GM23338 (cell line): ENCODE data around the gene PDGFRB.

Experiments
- EZH2 ChIP-seq: fragments of 200-600 bp; sonication (generic); IDR thresholded peaks from one replicate; pipeline ENCODE4 v1.8.0; 2017; ENCODE audit warnings: antibody characterized with exemption, mild to moderate bottlenecking, low read depth; ENCODE audit not compliant: unreplicated experiment
- POLR2AphosphoS5 ChIP-seq: IDR thresholded peaks from 2 replicates; pipeline ENCODE4 v1.6.1; 2016; ENCODE audit warnings: antibody characterized with exemption, low read depth
- STAT1 ChIP-seq: IDR thresholded peaks from one replicate; pipeline ENCODE4 v1.6.1; 2016; ENCODE audit warnings: antibody characterized with exemption; ENCODE audit not compliant: unreplicated experiment
- ZNF331 ChIP-seq: fragments of 250-450 bp; sonication (Bioruptor Pico); IDR thresholded peaks from 2 replicates; pipeline ENCODE4 v1.5.0; 2020; ENCODE audit warnings: low read depth, mild to moderate bottlenecking, moderate library complexity
- TF ChIP-seq, protein P1 (sequence below), 2 experiments: fragments of 200-600 bp in 1 of 2; sonication (generic) in 1 of 2; conservative IDR thresholded peaks; 2 replicates each; pipeline versions ENCODE4 v1.5.1 to v1.6.1; 2016 to 2017; ENCODE audit warnings: antibody characterized with exemption in 2 of 2, low read depth in 2 of 2, mild to moderate bottlenecking in 2 of 2, moderate library complexity in 1 of 2
- TF ChIP-seq, protein P2 (sequence below): IDR thresholded peaks from one replicate; pipeline ENCODE4 v1.6.1; 2018; ENCODE audit warnings: antibody characterized with exemption; ENCODE audit not compliant: unreplicated experiment

DNA sequence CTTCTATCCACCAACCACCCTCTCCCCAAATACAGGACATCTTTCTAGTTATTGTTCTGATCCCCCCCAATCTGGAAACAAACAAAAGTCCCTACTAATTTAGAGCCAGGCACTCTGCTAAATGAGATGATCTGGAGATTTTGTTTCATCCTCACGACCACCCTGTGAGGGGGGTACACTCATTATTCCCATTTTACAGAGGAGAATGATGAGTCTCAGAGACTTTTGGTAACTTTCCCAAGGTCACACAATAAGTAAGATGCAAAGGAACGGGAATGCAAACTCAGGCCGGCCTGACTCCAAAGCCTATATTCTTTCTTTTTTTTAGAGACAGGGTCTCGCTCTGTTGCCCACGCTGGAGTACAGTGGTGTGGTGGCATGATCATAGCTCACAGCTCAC, 9.4 kb downstream of the PDGFRB start:
- TF ChIP-seq, protein P1, sequence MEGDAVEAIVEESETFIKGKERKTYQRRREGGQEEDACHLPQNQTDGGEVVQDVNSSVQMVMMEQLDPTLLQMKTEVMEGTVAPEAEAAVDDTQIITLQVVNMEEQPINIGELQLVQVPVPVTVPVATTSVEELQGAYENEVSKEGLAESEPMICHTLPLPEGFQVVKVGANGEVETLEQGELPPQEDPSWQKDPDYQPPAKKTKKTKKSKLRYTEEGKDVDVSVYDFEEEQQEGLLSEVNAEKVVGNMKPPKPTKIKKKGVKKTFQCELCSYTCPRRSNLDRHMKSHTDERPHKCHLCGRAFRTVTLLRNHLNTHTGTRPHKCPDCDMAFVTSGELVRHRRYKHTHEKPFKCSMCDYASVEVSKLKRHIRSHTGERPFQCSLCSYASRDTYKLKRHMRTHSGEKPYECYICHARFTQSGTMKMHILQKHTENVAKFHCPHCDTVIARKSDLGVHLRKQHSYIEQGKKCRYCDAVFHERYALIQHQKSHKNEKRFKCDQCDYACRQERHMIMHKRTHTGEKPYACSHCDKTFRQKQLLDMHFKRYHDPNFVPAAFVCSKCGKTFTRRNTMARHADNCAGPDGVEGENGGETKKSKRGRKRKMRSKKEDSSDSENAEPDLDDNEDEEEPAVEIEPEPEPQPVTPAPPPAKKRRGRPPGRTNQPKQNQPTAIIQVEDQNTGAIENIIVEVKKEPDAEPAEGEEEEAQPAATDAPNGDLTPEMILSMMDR (conservative IDR thresholded peaks at IDR 0.05; ENCODE audit: low read depth in 2 of 2), result no peak
- no peak for TF ChIP-seq EZH2
- no peak for TF ChIP-seq ZNF331 (CRISPR knock-in tag)
- TF ChIP-seq POLR2AphosphoS5, result no peak
- TF ChIP-seq STAT1, result no peak
- TF ChIP-seq, protein P2, sequence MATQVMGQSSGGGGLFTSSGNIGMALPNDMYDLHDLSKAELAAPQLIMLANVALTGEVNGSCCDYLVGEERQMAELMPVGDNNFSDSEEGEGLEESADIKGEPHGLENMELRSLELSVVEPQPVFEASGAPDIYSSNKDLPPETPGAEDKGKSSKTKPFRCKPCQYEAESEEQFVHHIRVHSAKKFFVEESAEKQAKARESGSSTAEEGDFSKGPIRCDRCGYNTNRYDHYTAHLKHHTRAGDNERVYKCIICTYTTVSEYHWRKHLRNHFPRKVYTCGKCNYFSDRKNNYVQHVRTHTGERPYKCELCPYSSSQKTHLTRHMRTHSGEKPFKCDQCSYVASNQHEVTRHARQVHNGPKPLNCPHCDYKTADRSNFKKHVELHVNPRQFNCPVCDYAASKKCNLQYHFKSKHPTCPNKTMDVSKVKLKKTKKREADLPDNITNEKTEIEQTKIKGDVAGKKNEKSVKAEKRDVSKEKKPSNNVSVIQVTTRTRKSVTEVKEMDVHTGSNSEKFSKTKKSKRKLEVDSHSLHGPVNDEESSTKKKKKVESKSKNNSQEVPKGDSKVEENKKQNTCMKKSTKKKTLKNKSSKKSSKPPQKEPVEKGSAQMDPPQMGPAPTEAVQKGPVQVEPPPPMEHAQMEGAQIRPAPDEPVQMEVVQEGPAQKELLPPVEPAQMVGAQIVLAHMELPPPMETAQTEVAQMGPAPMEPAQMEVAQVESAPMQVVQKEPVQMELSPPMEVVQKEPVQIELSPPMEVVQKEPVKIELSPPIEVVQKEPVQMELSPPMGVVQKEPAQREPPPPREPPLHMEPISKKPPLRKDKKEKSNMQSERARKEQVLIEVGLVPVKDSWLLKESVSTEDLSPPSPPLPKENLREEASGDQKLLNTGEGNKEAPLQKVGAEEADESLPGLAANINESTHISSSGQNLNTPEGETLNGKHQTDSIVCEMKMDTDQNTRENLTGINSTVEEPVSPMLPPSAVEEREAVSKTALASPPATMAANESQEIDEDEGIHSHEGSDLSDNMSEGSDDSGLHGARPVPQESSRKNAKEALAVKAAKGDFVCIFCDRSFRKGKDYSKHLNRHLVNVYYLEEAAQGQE, result no peak
